Suprapubic skin (tissue), 4 donors: ENCODE measurements around the gene PODN. TPM values are rescaled to one million over a fixed set of nuclear protein-coding genes. Genes with fewer than 3 reads are reported as not detected.
A peak's percentile ranks its signal among the peaks of the same experiment; 100 is the strongest.

Experiments used
- DNase-seq, 2 donors: peaks; one replicate each; pipeline ENCODE4 v3.0.0-alpha.2; 2019; ENCODE audit warnings: low spot score in 2 of 2
- H3K27ac ChIP-seq: fragments of 200-600 bp; sonication (generic); one replicate; pipeline ENCODE4 v1.5.1; 2019
- H3K27me3 ChIP-seq: fragments of 200-600 bp; sonication (generic); one replicate; pipeline ENCODE4 v1.5.1; 2019
- H3K36me3 ChIP-seq: fragments of 200-600 bp; sonication (generic); one replicate; pipeline ENCODE4 v1.5.1; 2019
- H3K4me1 ChIP-seq: fragments of 200-600 bp; sonication (generic); one replicate; pipeline ENCODE4 v1.5.1; 2019
- H3K4me3 ChIP-seq: fragments of 200-600 bp; sonication (generic); one replicate; pipeline ENCODE4 v1.5.1; 2019; ENCODE audit warnings: mild to moderate bottlenecking
- H3K9me3 ChIP-seq: fragments of 200-600 bp; sonication (generic); one replicate; pipeline ENCODE4 v1.5.1; 2019
- EP300 ChIP-seq: sonication (generic); formaldehyde crosslinking; IDR thresholded peaks from one replicate; pipeline ENCODE4 v1.6.1; 2017; ENCODE audit warnings: antibody characterized with exemption
- POLR2A ChIP-seq, 2 donors: fragments of 450-650 bp; IDR thresholded peaks; one replicate each; pipeline ENCODE4 v1.6.1; 2017; ENCODE audit warnings: antibody characterized with exemption in 2 of 2, mild to moderate bottlenecking in 2 of 2, moderate library complexity in 2 of 2
- POLR2AphosphoS5 ChIP-seq, 3 donors: sonication (generic); formaldehyde crosslinking; IDR thresholded peaks; one replicate each; pipeline ENCODE4 v1.6.1; 2017; ENCODE audit warnings: antibody characterized with exemption in 3 of 3
- WGBS: methylation state at CpG from one replicate; pipeline ENCODE4 v1.1.5; 2018; 5-methylcytosine and 5-hydroxymethylcytosine counted together
- total RNA-seq, 4 donors: library from RNA; depleted of rRNA; stranded (reverse); fragments of >200 nt; gene quantifications; one replicate each; pipeline ENCODE4 v1.1.0, GENCODE V29; 2016
- TF ChIP-seq, protein P1 (sequence below), 2 donors: fragments of 200-600 bp in 1 of 2; fragments of 450-650 bp in 1 of 2; sonication (generic) in 1 of 2; IDR thresholded peaks; one replicate each; pipeline ENCODE4 v1.5.1; 2016 to 2019; ENCODE audit warnings: antibody characterized with exemption in 2 of 2, mild to moderate bottlenecking in 1 of 2, moderate library complexity in 1 of 2

The PODN gene
- total RNA-seq, 4 donors from 2014 or later, result 13.9 to 32.8 (median 19.8) TPM

DNA sequence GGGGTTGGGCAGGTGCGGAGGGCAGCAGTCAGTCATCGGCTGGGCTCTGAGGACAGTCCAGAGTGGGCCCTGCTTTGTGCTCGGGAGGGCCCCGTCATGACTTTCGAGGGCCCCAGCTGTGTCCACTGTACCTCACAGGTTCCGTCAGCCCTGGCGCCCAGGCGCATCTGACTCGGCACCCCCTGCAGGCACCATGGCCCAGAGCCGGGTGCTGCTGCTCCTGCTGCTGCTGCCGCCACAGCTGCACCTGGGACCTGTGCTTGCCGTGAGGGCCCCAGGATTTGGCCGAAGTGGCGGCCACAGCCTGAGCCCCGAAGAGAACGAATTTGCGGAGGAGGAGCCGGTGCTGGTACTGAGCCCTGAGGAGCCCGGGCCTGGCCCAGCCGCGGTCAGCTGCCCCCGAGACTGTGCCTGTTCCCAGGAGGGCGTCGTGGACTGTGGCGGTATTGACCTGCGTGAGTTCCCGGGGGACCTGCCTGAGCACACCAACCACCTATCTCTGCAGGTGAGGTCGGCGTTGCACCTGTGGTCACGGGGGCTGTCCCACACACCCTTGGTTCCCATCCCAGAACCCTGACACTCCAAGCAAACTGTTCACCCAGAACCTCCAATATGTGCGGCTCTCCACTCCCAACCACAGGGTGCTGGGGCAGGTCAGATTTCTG lies 7.8 kb downstream of the PODN start:
- WGBS, result no CpG with 5 or more reads among the region's 31 CpGs

DNA sequence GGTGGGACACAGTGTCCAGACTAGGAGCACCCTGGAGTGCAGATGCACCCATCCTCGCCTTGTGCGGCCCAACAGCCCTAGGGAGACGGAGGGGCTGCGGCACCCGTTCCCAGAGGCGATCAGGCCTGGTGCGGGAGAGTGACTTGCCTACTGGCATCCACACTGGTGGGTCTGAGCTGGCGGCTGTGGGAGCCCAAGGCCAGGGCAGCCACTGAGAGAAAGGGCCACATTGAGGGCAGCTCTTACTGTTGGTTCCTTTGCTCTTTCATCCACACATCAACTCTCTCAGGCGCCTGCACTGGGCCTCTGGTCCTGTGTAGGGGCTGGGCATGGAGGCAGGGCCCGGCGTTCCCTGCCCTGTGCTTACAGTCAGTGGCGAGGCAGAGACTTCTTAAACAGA lies 8.6 kb downstream of the PODN start:
- Histone ChIP-seq H3K9me3 (no peaks in the 10 kb centered on the region), H3K4me3 (no peak overlapping the region), H3K27ac (no peak overlapping the region), H3K4me1 (no peaks in the 10 kb centered on the region), H3K36me3 (peaks cover 3% of the 10 kb centered on the region), H3K27me3 (no peaks in the 10 kb centered on the region)
- WGBS, result 94% methylated on average over 5 of the region's 12 CpGs
- no peak for TF ChIP-seq EP300
- peak; percentile 40 to 64 for DNase-seq

More for the DNA sequence above, 7.8 kb downstream of the PODN start:
- no peaks in the 10 kb centered on the region for H3K27me3 ChIP-seq
- peak; percentile 55 to 72 for DNase-seq
- TF ChIP-seq POLR2AphosphoS5 (IDR thresholded peaks at IDR 0.05) (no peak), POLR2A (IDR thresholded peaks at IDR 0.05) (no peak), EP300 (no peak)
- TF ChIP-seq, protein P1, sequence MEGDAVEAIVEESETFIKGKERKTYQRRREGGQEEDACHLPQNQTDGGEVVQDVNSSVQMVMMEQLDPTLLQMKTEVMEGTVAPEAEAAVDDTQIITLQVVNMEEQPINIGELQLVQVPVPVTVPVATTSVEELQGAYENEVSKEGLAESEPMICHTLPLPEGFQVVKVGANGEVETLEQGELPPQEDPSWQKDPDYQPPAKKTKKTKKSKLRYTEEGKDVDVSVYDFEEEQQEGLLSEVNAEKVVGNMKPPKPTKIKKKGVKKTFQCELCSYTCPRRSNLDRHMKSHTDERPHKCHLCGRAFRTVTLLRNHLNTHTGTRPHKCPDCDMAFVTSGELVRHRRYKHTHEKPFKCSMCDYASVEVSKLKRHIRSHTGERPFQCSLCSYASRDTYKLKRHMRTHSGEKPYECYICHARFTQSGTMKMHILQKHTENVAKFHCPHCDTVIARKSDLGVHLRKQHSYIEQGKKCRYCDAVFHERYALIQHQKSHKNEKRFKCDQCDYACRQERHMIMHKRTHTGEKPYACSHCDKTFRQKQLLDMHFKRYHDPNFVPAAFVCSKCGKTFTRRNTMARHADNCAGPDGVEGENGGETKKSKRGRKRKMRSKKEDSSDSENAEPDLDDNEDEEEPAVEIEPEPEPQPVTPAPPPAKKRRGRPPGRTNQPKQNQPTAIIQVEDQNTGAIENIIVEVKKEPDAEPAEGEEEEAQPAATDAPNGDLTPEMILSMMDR (IDR thresholded peaks at IDR 0.05), result no peak
- peaks cover 3% of the 10 kb centered on the region for H3K36me3 ChIP-seq
- H3K4me3 ChIP-seq, result no peak overlapping the region
- no peak overlapping the region for H3K27ac ChIP-seq
- H3K9me3 ChIP-seq, result no peaks in the 10 kb centered on the region
- H3K4me1 ChIP-seq, result no peaks in the 10 kb centered on the region

DNA sequence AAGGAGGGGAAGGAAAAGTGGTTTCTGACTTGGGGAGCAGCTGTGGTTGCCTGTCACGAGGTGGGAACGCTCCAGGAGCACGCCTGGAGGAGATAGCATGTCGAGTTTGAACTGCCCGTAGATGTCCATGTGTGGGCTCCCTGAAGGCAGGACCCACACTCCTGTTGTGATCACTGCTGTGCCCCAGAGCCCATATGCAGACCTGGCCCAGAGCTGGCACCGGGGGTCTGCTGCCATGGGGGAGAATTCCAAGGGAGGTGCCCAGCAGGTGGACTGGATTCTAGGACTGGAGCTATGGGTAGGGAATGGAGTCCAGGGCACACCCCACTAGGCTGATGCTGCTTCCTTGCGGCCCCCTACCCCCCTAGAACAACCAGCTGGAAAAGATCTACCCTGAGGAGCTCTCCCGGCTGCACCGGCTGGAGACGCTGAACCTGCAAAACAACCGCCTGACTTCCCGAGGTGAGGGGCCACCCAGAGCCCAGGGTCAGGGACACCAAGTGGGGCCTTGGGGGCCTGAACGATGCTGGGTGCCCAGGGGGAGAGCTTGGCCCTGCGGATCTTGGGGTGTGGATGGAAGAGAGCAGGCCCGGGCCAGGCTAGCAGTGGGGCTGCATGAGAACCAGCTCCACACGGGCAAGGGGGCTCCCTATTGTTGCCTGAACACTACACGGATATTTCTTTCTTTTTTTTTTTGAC lies 9.3 kb downstream of the PODN start:
- peaks cover 3% of the 10 kb centered on the region for H3K36me3 ChIP-seq
- no peaks in the 10 kb centered on the region for H3K9me3 ChIP-seq
- TF ChIP-seq POLR2AphosphoS5 (IDR thresholded peaks at IDR 0.05) (no peak), POLR2A (IDR thresholded peaks at IDR 0.05) (no peak)
- no peaks in the 10 kb centered on the region for H3K27me3 ChIP-seq
- 84% methylated on average over 14 of the region's 17 CpGs for WGBS
- H3K4me1 ChIP-seq, result no peaks in the 10 kb centered on the region
- DNase-seq, result peak; percentile 44 to 75
- H3K27ac ChIP-seq, result no peak overlapping the region
- no peak overlapping the region for H3K4me3 ChIP-seq

DNA sequence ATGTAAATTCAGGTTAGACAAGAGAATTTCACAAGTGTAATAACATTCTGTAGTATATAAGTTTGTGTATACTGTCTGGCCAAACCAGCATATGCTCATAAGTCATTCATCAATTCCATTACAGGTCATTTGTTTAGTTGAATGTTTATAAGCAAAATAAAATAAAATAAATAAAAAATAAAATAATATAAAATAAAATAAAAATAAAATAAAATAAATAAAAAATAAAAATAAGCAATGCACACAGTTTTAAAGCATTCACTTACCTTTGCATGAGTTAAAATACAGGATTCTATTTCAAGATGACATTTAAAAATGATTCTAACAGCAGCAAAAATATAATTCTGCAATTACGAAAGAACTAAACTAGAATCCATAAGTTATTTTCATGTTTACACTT lies 9.9 kb downstream of the PODN start:
- Histone ChIP-seq H3K4me3 (no peak overlapping the region), H3K27ac (no peak overlapping the region), H3K4me1 (no peaks in the 10 kb centered on the region), H3K36me3 (peaks cover 3% of the 10 kb centered on the region), H3K9me3 (no peaks in the 10 kb centered on the region), H3K27me3 (no peaks in the 10 kb centered on the region)
- WGBS, result 98% methylated on average over 1 of the region's 1 CpG
- TF ChIP-seq POLR2AphosphoS5 (IDR thresholded peaks at IDR 0.05), result no peak
- TF ChIP-seq, protein P1 (IDR thresholded peaks at IDR 0.05), result no peak
- no peak for DNase-seq

DNA sequence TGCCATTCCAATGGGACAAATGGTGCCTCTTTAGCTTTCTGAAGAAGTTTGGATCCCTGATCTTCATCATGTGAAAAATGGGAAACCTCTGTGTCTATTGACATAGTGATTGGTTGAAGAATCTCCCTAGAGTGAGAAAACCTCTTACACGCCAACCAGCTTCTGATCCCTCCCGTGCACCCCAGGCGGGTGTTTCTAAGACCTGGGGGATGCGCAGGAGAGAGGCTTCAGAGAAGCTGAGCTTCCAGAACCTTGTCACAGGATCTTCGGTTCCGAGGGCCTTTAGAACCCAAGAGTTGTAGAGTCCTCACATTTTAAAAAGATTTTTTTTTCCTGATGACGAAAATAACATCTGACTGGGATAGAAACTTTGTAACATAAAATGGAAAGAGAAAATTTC lies 11.3 kb downstream of the PODN start:
- Histone ChIP-seq H3K9me3 (no peaks in the 10 kb centered on the region), H3K4me3 (no peak overlapping the region), H3K36me3 (peaks cover 11% of the 10 kb centered on the region), H3K27me3 (no peaks in the 10 kb centered on the region), H3K27ac (no peak overlapping the region), H3K4me1 (no peaks in the 10 kb centered on the region)
- DNase-seq, result no peak
- WGBS, result 94% methylated on average over 7 of the region's 7 CpGs
- TF ChIP-seq POLR2A (IDR thresholded peaks at IDR 0.05), result no peak
- no peak for TF ChIP-seq EP300
- no peak for TF ChIP-seq POLR2AphosphoS5 (IDR thresholded peaks at IDR 0.05)
- TF ChIP-seq, protein P1 (IDR thresholded peaks at IDR 0.05), result no peak

DNA sequence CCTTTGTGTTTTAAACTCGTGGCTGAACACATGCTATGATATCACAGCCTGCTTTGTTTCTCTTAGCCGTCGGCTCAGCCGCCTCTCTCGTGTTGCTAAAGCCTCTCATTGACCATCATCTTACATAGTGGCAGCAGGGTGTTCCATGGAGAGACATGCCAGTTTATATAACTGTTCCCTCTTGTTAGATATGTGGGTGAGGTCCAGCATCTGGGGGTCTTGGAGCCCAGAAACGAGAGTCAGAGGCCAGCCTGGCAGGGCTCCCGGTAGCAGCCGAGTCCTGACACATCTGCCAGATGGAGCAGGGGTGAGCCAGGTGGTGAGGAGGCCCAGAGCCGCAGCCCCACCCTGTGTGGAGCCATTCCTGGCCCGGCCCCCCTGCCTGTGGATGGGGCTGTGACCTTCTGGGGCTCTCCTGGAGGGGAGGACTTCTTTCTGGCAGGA lies 11.9 kb downstream of the PODN start:
- DNase-seq, result peak; percentile 61 to 74
- WGBS, result 71% methylated on average over 10 of the region's 10 CpGs
- Histone ChIP-seq H3K4me3 (no peak overlapping the region), H3K9me3 (no peaks in the 10 kb centered on the region), H3K27me3 (no peaks in the 10 kb centered on the region), H3K36me3 (peaks cover 17% of the 10 kb centered on the region), H3K4me1 (no peaks in the 10 kb centered on the region), H3K27ac (no peak overlapping the region)
- no peak for TF ChIP-seq EP300
- TF ChIP-seq POLR2AphosphoS5 (IDR thresholded peaks at IDR 0.05), result no peak
- TF ChIP-seq, protein P1 (IDR thresholded peaks at IDR 0.05), result no peak
- no peak for TF ChIP-seq POLR2A (IDR thresholded peaks at IDR 0.05)
